SHP77 treated with DMSO at 0.1 percent for 48 hours (cell line): Measurements from ENCODE around the gene MYO15B.

Experiments
- DNase-seq: peaks from one replicate; lab custom pipeline; 2025; lab: John Stamatoyannopoulos, UW

Gene MYO15B

GRCh38 chr17:75639327-75639726 is 51.7 kb downstream of the MYO15B start:
- no peak for DNase-seq

GRCh38 chr17:75639771-75640555 is 52.4 kb downstream of the MYO15B start:
- no peak for DNase-seq

GRCh38 chr17:75640556-75641119 is 53.0 kb downstream of the MYO15B start:
- DNase-seq, result no peak

GRCh38 chr17:75641343-75641742 is 53.7 kb downstream of the MYO15B start:
- no peak for DNase-seq

- no peak for DNase-seq
Observed at GRCh38 chr17:75642182-75642783, 54.7 kb downstream of the MYO15B start.

GRCh38 chr17:75642784-75643642 is 55.4 kb downstream of the MYO15B start:
- DNase-seq, result no peak

- DNase-seq, result no peak
Observed at GRCh38 chr17:75643643-75644017, 56.0 kb downstream of the MYO15B start.

GRCh38 chr17:75645501-75645888 is 57.9 kb downstream of the MYO15B start:
- DNase-seq, result no peak

GRCh38 chr17:75645889-75646637 is 58.5 kb downstream of the MYO15B start:
- no peak for DNase-seq

GRCh38 chr17:75646638-75646992 is 59.0 kb downstream of the MYO15B start:
- no peak for DNase-seq

- no peak for DNase-seq
Observed at GRCh38 chr17:75647061-75647460, 59.5 kb downstream of the MYO15B start.

GRCh38 chr17:75647921-75648320 is 60.3 kb downstream of the MYO15B start:
- no peak for DNase-seq

GRCh38 chr17:75649687-75650086 is 62.1 kb downstream of the MYO15B start:
- no peak for DNase-seq

GRCh38 chr17:75650874-75651273 is 63.3 kb downstream of the MYO15B start:
- no peak for DNase-seq

GRCh38 chr17:75652341-75652740 is 64.7 kb downstream of the MYO15B start:
- DNase-seq, result no peak

GRCh38 chr17:75652934-75653549 is 65.4 kb downstream of the MYO15B start:
- DNase-seq, result no peak

- DNase-seq, result no peak
Observed at GRCh38 chr17:75654176-75654575, 66.6 kb downstream of the MYO15B start.

- DNase-seq, result no peak
Observed at GRCh38 chr17:75658237-75658636, 70.6 kb downstream of the MYO15B start.

GRCh38 chr17:75661531-75661930 is 73.9 kb downstream of the MYO15B start:
- no peak for DNase-seq

- no peak for DNase-seq
Observed at GRCh38 chr17:75662511-75662910, 74.9 kb downstream of the MYO15B start.

- no peak for DNase-seq
Observed at GRCh38 chr17:75664099-75664549, 76.5 kb downstream of the MYO15B start.
